AG04450 (cell line): ENCODE data around the gene GH2. TPM values are rescaled to one million over a fixed set of nuclear protein-coding genes. Genes with fewer than 3 reads are reported as not detected.

ENCODE experiments used
- CTCF ChIA-PET: fragments of 300-600, 350-600 bp; formaldehyde crosslinking; extraction: SDS; loops from one replicate; lab custom pipeline; 2022; ENCODE audit warnings: antibody characterized with exemption, inconsistent platforms; lab: Charles Lee
- POLR2A ChIA-PET: fragments of 350-600 bp; formaldehyde crosslinking; extraction: SDS; loops from one replicate; lab custom pipeline; 2021; ENCODE audit warnings: antibody characterized with exemption, inconsistent platforms; lab: Yijun Ruan, JAX
- DNase-seq: peaks from one replicate; pipeline ENCODE4 v3.0.0-alpha.2; 2011; ENCODE audit warnings: low read depth, low spot score
- H3K27ac ChIP-seq: one replicate; pipeline ENCODE4 v1.5.1; 2012; ENCODE audit warnings: low read depth, low read length, control low read depth
- H3K27me3 ChIP-seq: one replicate; pipeline ENCODE4 v1.6.0; 2012; ENCODE audit warnings: low read length; ENCODE audit not compliant: control insufficient read depth, insufficient read depth
- H3K4me3 ChIP-seq: 2 replicates; pipeline ENCODE4 v1.5.1; 2011; ENCODE audit warnings: mild to moderate bottlenecking, low read depth, low read length, control low read depth
- H3K9me3 ChIP-seq: 2 replicates; pipeline ENCODE4 v1.5.1; 2012; ENCODE audit warnings: low read length; ENCODE audit not compliant: control insufficient read depth, insufficient read depth
- polyA plus RNA-seq: library from polyadenylated mRNA; depleted of rRNA; stranded (reverse); fragments of >200 nt; gene quantifications from 2 replicates; pipeline ENCODE4 v1.2.3, GENCODE V29; 2011
- TF ChIP-seq, protein P1 (sequence below): IDR thresholded peaks from 2 replicates; pipeline ENCODE4 v1.5.1; 2011; ENCODE audit warnings: low read depth, low read length, control low read depth, inconsistent platforms

The GH2 gene
- polyA plus RNA-seq, 1 experiment = not detected

DNA sequence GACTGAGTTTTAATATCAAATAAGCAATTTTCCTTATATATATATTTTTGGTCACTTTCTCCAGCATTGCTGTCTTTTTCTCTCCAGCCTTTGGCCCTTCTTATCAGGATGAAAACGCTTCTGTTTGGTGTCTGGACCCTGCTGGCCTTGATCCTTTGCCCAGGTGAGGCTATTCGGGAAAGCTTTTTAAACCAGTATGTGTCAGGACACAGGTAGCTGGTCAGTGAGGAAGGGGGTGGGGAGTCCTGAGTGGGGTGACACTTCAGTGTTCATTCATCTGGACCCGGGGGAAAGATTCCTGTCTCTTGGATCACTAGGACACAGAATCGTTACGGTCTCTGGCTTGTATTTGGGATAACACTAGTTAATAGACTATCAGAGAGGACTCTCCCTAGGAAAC is 27.0 kb downstream of the GH2 start:
- H3K27me3 ChIP-seq = peaks cover 20% of the 10 kb centered on the region
- ChIA-PET CTCF (interaction anchor here (2.8 kb wide), 1 partner anchor 11 kb away, joined by 14 read pairs; no protein-coding TSS in a partner anchor), POLR2A (no interaction called here)
- no peak overlapping the region for H3K27ac ChIP-seq
- no peak overlapping the region for H3K4me3 ChIP-seq
- peaks cover under 1% of the 10 kb centered on the region; the same call in 1 of the 2 replicates for H3K9me3 ChIP-seq
- no peak for DNase-seq
- TF ChIP-seq, protein P1, sequence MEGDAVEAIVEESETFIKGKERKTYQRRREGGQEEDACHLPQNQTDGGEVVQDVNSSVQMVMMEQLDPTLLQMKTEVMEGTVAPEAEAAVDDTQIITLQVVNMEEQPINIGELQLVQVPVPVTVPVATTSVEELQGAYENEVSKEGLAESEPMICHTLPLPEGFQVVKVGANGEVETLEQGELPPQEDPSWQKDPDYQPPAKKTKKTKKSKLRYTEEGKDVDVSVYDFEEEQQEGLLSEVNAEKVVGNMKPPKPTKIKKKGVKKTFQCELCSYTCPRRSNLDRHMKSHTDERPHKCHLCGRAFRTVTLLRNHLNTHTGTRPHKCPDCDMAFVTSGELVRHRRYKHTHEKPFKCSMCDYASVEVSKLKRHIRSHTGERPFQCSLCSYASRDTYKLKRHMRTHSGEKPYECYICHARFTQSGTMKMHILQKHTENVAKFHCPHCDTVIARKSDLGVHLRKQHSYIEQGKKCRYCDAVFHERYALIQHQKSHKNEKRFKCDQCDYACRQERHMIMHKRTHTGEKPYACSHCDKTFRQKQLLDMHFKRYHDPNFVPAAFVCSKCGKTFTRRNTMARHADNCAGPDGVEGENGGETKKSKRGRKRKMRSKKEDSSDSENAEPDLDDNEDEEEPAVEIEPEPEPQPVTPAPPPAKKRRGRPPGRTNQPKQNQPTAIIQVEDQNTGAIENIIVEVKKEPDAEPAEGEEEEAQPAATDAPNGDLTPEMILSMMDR = no peak

DNA sequence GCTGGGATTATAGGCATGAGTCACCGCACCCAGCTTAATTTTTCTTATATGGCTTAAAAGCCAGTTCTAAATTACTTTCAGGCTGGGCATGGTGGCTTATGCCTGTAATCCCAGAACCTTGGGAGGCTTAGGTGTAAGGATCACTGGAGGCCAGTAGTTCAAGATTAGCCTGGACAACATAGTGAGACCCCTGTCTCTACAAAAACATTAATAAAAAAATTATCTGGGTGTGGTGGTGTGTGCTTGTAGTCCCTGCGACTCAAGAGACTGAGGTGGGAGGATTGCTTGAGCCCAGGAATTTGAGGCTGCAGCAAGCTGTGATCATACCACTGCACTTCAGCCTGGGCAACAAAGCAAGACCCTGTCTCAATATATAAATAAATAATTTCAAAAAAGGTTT is 28.5 kb downstream of the GH2 start:
- TF ChIP-seq, protein P1 = no peak
- Histone ChIP-seq H3K27ac (no peak overlapping the region), H3K4me3 (no peak overlapping the region), H3K9me3 (peaks cover 15% of the 10 kb centered on the region), H3K27me3 (peaks cover 21% of the 10 kb centered on the region)
- POLR2A ChIA-PET = no interaction called here
- CTCF ChIA-PET = interaction anchor here (1.2 kb wide), 1 partner anchor 12 kb away, joined by 3 read pairs; no protein-coding TSS in a partner anchor
- no peak for DNase-seq

DNA sequence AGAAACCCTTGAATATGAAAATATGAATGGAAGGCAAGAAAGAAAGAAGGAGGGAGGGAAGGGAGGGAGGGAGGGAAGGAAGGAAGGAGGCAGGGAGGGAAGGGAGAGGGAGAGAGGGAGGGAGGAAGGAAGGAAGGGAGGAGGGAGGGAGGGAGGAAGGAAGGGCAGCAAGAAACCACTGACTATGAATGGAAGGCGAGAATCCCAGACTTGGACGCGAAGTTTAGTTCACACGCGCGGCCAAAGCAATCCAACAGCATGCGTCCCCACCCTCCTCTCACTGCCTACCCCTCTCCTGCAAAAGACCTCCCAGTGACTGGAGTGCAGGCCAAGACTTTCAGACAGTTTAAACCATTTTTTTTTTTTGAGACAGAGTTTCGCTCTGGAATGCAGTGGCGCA is 31.3 kb downstream of the GH2 start:
- TF ChIP-seq, protein P1 = no peak
- Histone ChIP-seq H3K9me3 (peaks cover 15% of the 10 kb centered on the region), H3K27me3 (peaks cover 18% of the 10 kb centered on the region), H3K4me3 (no peak overlapping the region), H3K27ac (no peak overlapping the region)
- DNase-seq = no peak
- ChIA-PET POLR2A (interaction anchor here (0.7 kb wide), 2 partner anchors 75 to 571 kb away, joined by 4 to 7 read pairs; no protein-coding TSS in a partner anchor), CTCF (interaction anchor here (0.7 kb wide), 1 partner anchor 425 kb away, joined by 7 read pairs; no protein-coding TSS in a partner anchor)

DNA sequence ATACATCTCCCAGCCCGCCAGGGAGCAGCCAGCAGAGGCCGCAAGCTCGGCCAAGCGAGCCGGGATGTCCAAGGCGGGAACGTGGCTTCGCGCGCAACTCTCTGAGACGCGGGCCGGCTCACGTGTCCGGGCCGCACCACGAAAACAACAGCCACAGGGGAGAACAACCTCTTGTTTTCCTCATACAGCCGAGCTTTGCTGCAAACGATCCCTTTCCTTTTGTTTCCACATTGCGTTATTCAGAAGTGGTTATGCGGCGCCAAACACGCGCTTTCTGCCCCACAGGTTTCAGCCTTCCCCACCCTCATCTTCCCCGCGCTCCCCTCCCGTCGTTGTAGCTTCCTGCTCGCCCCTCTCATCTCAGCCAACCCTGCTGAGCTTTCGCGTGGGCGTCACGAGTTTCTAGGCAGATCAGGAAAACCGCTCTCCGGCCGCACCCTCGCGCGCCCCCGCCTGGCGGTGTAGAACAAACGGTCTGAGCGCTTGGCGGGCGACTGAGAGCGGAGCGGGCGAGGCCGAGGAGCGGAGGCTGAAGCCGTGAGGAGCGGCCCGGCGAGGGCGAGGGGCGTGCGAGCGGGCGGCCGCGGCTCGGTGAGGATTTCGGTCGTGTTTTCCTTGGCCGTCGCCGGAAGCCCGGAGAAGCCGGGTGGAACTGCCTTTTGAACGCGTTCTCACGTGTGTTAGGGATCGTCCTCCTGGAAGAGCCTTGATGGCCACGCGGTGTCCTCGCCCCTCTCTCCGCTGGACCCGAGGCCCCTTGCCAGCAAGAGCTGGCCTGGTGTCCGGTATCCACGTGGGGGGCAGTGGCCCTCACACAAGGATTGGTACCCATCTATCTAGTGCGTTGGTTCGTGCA is 32.7 kb downstream of the GH2 start:
- POLR2A ChIA-PET = no interaction called here
- DNase-seq = peak; percentile 37

More for the DNA sequence above, 32.7 kb downstream of the GH2 start:
- Histone ChIP-seq H3K27me3 (peaks cover 16% of the 10 kb centered on the region), H3K4me3 (peak overlapping the region; percentile 43), H3K27ac (no peak overlapping the region), H3K9me3 (peaks cover 15% of the 10 kb centered on the region)
- TF ChIP-seq, protein P1 = peak; percentile 46
- CTCF ChIA-PET = interaction anchor here (0.5 to 1.0 kb wide), 8 partner anchors 11 to 296 kb away, joined by 3 to 10 read pairs (median 6); partner anchors contain the start of gene GH1
